H7 (cell line): Measurements from ENCODE around the gene SUCNR1. TPM values are rescaled to one million over a fixed set of nuclear protein-coding genes. Genes with fewer than 3 reads are reported as not detected.
"Not testable (repeated sequence)": the region's sequence is repeated elsewhere in the genome, so short reads cannot be mapped to it uniquely, and the experiment has no call there.

ENCODE experiments used
- DNase-seq: peaks from one replicate; pipeline ENCODE4 v3.0.0; 2012
- H3K27me3 ChIP-seq: 2 replicates; pipeline ENCODE4 v1.6.0; 2011; ENCODE audit warnings: mild to moderate bottlenecking, low read length; ENCODE audit not compliant: control insufficient read depth, insufficient read depth
- H3K36me3 ChIP-seq: replicated peaks from 2 replicates; pipeline ENCODE4 v1.5.1; 2011; ENCODE audit warnings: low read length; ENCODE audit not compliant: control insufficient read depth, insufficient read depth
- H3K4me3 ChIP-seq: 2 replicates; pipeline ENCODE4 v1.5.1; 2011; ENCODE audit warnings: low read depth, mild to moderate bottlenecking, control low read depth, low read length, moderate library complexity; ENCODE audit not compliant: insufficient read depth
- total RNA-seq: library from RNA; depleted of rRNA; stranded (reverse); fragments of >200 nt; shearing (Covaris generic); gene quantifications from 2 replicates; pipeline ENCODE4 v1.2.3, GENCODE V29; 2014; rRNA removed

The SUCNR1 gene
- total RNA-seq, 1 experiment from 2014 or later = not detected

DNA sequence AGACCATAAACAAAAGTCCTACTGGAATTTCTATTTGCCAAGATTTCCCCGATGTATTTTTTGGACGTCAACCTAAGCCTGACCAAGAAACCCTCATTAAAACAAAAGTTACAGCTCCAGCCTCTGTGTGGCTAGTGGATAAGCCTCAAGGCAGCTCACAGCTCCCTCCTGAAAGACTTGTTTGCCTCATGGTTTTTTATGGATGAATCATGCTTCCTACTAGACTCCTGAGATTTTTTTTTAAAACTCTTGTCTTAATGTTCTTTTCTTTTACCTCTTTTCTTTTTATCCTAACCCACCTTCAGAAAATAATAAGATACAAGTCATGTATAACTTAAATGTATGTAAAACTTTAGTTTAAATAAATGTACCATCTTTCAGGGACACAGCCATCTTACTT, 52.4 kb downstream of the SUCNR1 start:
- Histone ChIP-seq H3K27me3 (no peaks in the 10 kb centered on the region), H3K36me3 (no peaks in the 10 kb centered on the region), H3K4me3 (no peak overlapping the region)
- DNase-seq = no peak

DNA sequence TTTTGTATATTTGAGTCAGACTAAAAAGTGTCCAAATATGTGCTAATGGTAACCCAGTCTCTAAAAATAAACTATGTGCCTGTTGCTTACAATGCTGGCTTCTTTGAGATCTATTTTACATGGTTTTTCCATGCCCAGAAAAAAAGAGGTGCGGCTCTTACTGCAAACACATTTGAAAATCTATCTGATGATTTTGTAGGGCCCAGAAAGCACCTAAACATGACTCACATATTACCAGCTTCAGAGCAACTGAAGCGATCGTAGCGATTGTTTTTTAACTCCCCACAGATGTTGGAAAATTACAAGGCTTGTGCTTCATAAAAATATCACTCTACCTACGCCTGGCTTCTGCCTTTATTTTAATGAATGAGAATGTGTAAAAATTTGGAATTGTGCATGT, 53.5 kb downstream of the SUCNR1 start:
- Histone ChIP-seq H3K4me3 (no peak overlapping the region), H3K27me3 (no peaks in the 10 kb centered on the region), H3K36me3 (no peaks in the 10 kb centered on the region)
- no peak for DNase-seq

DNA sequence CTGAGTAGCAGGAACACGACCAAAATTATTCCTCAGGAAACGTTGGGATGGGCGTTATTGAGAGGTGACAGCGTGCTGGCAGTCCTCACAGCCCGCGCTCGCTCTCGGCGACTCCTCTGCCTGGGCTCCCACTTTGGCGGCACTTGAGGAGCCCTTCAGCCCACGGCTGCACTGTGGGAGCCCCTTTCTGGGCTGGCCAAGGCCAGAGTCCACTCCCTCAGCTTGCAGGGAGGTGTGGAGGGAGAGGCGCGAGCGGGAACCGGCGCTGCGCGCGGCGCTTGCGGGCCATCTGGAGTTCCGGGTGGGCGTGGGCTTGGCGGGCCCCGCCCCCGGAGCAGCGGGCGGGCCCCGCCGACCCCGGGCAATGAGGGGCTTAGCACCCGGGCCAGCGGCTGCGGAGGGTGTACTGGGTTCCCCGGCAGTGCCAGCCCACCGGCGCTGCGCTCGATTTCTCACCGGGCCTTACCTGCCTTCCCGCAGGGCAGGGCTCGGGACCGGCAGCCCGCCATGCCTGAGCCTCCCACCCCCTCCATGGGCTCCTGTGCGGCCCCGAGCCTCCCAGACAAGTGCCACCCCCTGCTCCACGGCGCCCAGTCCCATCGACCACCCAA, 54.6 kb downstream of the SUCNR1 start:
- not testable (repeated sequence) for H3K36me3 ChIP-seq, DNase-seq

DNA sequence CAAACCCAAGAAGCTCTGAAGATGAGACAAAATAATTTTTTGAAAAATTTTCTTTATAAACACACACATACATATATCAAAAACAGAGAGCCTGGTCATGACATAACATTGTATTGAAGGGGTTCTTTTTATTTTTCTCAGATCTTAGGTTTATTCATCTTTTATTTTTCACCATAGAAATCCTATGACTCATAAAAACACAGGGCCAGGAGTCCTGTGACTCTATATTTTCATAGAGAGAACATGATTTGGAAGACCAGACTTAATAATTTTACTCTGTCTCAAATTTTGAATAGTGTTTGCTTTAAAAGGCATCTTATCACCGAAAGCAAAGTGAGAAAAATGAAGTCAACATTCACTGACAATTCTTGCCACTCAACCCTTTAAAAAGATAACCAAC, 57.7 kb downstream of the SUCNR1 start:
- Histone ChIP-seq H3K36me3 (no peaks in the 10 kb centered on the region), H3K4me3 (no peak overlapping the region), H3K27me3 (no peaks in the 10 kb centered on the region)
- DNase-seq = no peak

More for the DNA sequence above, 54.6 kb downstream of the SUCNR1 start:
- H3K27me3 ChIP-seq, H3K4me3 ChIP-seq: not testable (repeated sequence)

DNA sequence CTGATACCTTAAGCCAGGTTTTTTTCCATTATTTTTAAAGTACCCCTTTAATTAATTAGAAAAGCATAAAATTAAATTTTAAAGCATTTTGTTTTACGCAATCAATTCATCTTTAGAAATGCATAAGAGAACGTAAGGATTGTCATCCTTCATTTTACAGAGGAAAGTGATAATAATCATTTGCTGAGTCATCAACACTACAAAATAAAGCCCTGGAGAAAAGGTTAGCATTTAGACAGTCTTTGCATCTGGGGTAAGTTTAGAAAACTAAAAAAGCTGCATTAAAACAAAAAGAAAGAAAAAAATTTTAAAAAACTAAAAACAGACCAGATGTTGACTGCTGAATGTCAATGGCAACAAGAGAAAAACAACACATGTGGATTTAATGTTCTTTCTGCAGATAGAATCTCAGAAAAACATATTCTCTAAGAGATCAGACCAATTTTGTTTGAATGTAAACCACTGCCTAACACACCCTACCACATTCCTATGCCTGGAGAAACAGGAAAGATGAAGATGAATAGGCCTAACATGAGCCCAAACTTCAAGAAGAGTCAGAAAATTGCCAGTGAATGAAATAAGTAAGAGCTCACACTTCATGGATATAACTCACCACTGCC, 59.9 kb downstream of the SUCNR1 start:
- Histone ChIP-seq H3K27me3 (no peaks in the 10 kb centered on the region), H3K36me3 (no peaks in the 10 kb centered on the region), H3K4me3 (no peak overlapping the region)
- DNase-seq = no peak

Other genes with a start within 250 kb of the SUCNR1 start
- gene AADACL2, start 139.7 kb upstream of the SUCNR1 start, total RNA-seq = not detected in 2 replicates
- not detected in 2 replicates for gene AADAC, start 59.5 kb upstream of the SUCNR1 start, total RNA-seq